Measurements from ENCODE around the gene OPN3. TPM values are rescaled to one million over a fixed set of nuclear protein-coding genes. Genes with fewer than 3 reads are reported as not detected.

OPN3 gene
- total RNA-seq, 4 donors from 2014 or later, result 3.5 to 13.9 (median 4.8) TPM

DNA sequence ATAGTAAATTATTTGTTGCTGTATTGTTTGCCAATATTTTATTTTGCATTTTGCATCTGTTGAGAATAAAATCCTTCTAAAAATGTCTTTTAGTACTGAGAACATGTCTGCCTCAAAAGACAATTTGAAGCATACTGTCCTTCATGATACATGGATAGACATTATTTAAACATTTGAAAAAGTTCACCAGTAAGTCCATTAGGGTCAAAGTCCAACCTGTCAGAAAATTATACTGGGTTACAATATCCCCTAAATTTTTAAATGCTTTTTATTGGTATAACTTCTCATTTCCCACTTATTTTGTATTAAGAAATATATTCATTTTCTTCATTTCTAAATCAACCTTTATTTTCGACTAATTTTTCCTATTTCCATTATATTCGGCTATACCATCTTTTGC is 9.3 kb downstream of the OPN3 start:
- Histone ChIP-seq H3K4me1 (no peaks in the 10 kb centered on the region), H3K4me3 (no peak overlapping the region), H3K36me3 (peaks cover 0 to 6% of the 10 kb centered on the region in 2 donors), H3K27me3 (no peaks in the 10 kb centered on the region), H3K9me3 (no peaks in the 10 kb centered on the region), H3K27ac (no peak overlapping the region)
- TF ChIP-seq EP300 (IDR thresholded peaks at IDR 0.05) (no peak), POLR2A (IDR thresholded peaks at IDR 0.05) (no peak), POLR2AphosphoS5 (IDR thresholded peaks at IDR 0.05) (no peak), CTCF (IDR thresholded peaks at IDR 0.05) (no peak)
- WGBS, 2 donors (ENCODE audit: low coverage in 1 of 2), result 100% methylated on average over 2 of the region's 2 CpGs
- ATAC-seq, result no peak

DNA sequence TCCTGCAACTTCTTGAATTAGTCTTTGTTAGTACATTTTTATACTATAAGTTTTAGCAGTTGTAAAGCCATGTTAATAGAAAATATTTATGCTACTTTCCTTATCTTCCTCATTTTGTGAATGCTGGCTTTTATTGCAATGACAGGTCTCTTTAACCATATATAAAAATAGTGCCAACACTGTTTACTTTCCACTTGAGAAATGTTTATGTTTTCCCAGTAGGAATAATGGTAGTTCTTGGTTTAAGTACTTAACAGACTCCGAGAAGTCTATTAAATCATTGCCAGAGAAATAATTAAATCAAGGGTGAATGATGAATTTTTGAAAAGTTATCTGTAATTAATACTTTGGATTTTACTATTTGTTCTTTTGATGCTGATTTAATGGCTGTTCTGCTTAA is 9.7 kb downstream of the OPN3 start:
- ATAC-seq, result no peak
- 92 to 100% methylated on average over 1 of the region's 1 CpG for WGBS, 2 donors (ENCODE audit: low coverage in 1 of 2)
- H3K27me3 ChIP-seq, result no peaks in the 10 kb centered on the region

GRCh38 chr1:241630005-241630404 is 10.2 kb downstream of the OPN3 start:
- H3K27ac ChIP-seq, result no peak overlapping the region
- no peak overlapping the region for H3K4me3 ChIP-seq
- no peaks in the 10 kb centered on the region for H3K4me1 ChIP-seq
- no peak for TF ChIP-seq POLR2AphosphoS5 (IDR thresholded peaks at IDR 0.05)
- TF ChIP-seq CTCF (IDR thresholded peaks at IDR 0.05), result no peak
- no peak for TF ChIP-seq EP300 (IDR thresholded peaks at IDR 0.05)
- no peak for TF ChIP-seq POLR2A (IDR thresholded peaks at IDR 0.05)
- no peaks in the 10 kb centered on the region for H3K9me3 ChIP-seq
- no peak for ATAC-seq
- H3K27me3 ChIP-seq, result no peaks in the 10 kb centered on the region
- H3K36me3 ChIP-seq, result peaks cover 0 to under 1% of the 10 kb centered on the region in 2 donors

More for the DNA sequence above, 9.7 kb downstream of the OPN3 start:
- Histone ChIP-seq H3K4me1 (no peaks in the 10 kb centered on the region), H3K36me3 (peaks cover 0 to 5% of the 10 kb centered on the region in 2 donors), H3K27ac (no peak overlapping the region), H3K4me3 (no peak overlapping the region), H3K9me3 (no peaks in the 10 kb centered on the region)
- TF ChIP-seq POLR2AphosphoS5 (IDR thresholded peaks at IDR 0.05) (no peak), CTCF (IDR thresholded peaks at IDR 0.05) (no peak), POLR2A (IDR thresholded peaks at IDR 0.05) (no peak), EP300 (IDR thresholded peaks at IDR 0.05) (no peak)

- 42 to 54% methylated on average over 9 of the region's 9 CpGs for WGBS, 2 donors (ENCODE audit: low coverage in 1 of 2)
- H3K36me3 ChIP-seq, result no peaks in the 10 kb centered on the region
- no peaks in the 10 kb centered on the region for H3K4me1 ChIP-seq
- ATAC-seq, result no peak
- no peak for TF ChIP-seq POLR2AphosphoS5 (IDR thresholded peaks at IDR 0.05)
- no peak for TF ChIP-seq POLR2A (IDR thresholded peaks at IDR 0.05)
- peak in 3 of 4 experiments; percentile 28 to 40 (median 28) for TF ChIP-seq CTCF (IDR thresholded peaks at IDR 0.05)
- TF ChIP-seq EP300 (IDR thresholded peaks at IDR 0.05), result no peak
- H3K9me3 ChIP-seq, result no peaks in the 10 kb centered on the region
- no peak overlapping the region for H3K4me3 ChIP-seq
- H3K27me3 ChIP-seq, result no peaks in the 10 kb centered on the region
- H3K27ac ChIP-seq, result no peak overlapping the region
Observed at GRCh38 chr1:241627453-241628259, 12.5 kb downstream of the OPN3 start.

- no peaks in the 10 kb centered on the region for H3K9me3 ChIP-seq
- H3K27me3 ChIP-seq, result no peaks in the 10 kb centered on the region
- WGBS, 2 donors (ENCODE audit: low coverage in 1 of 2), result 71 to 78% methylated on average over 1 to 2 of the region's 2 CpGs
- no peaks in the 10 kb centered on the region for H3K4me1 ChIP-seq
- H3K27ac ChIP-seq, result no peak overlapping the region
- no peak for ATAC-seq
- TF ChIP-seq EP300 (IDR thresholded peaks at IDR 0.05) (no peak), CTCF (IDR thresholded peaks at IDR 0.05) (no peak)
- no peaks in the 10 kb centered on the region for H3K36me3 ChIP-seq
- H3K4me3 ChIP-seq, result no peak overlapping the region
Observed at GRCh38 chr1:241624935-241625334, 15.2 kb downstream of the OPN3 start.

All from gastroesophageal sphincter (tissue), 4 donors.